ENCODE measurements around the gene MED15.

DNA sequence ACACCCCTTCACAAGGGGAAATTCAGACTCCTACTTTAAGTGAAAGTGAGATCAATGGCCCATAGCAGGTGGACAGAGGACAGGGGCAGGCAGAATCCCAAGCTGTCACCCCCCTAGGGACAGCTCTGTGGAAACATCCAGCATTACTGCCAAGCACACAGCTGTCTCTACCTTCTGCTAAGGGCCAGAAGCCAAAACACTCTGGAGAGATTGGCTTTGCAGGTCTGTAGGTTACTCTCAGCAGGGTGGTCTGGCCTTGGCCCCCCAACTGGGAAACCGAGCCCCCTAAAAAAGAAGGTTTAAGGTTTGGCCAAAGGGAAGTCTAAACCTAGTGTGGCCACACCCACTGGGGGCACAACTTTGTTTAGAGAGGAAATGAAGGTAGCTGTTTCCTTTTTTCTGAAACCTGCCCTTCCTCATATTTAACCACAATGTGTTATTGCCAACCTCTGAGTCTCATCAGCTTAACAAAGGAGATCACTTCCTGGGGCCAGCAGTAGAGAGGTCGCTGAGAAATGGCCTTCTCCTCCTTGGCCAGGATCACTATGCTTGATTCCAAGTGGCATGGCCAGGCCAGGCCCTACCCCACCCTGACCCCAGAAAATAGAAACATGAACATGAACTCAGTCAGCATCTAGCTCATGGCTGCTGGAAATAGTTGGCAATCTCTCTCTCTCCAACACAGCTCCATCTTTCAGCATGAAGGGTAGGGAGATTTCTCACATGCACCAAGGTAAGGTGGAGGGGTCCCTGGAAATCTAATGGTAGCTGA is 43.9 kb upstream of the MED15 start:
- TF ChIP-seq, protein P1, sequence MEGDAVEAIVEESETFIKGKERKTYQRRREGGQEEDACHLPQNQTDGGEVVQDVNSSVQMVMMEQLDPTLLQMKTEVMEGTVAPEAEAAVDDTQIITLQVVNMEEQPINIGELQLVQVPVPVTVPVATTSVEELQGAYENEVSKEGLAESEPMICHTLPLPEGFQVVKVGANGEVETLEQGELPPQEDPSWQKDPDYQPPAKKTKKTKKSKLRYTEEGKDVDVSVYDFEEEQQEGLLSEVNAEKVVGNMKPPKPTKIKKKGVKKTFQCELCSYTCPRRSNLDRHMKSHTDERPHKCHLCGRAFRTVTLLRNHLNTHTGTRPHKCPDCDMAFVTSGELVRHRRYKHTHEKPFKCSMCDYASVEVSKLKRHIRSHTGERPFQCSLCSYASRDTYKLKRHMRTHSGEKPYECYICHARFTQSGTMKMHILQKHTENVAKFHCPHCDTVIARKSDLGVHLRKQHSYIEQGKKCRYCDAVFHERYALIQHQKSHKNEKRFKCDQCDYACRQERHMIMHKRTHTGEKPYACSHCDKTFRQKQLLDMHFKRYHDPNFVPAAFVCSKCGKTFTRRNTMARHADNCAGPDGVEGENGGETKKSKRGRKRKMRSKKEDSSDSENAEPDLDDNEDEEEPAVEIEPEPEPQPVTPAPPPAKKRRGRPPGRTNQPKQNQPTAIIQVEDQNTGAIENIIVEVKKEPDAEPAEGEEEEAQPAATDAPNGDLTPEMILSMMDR (IDR thresholded peaks at IDR 0.05): no peak
- TF ChIP-seq POLR2A (IDR thresholded peaks at IDR 0.05): no peak
